ENCODE measurements around the gene SUN5.

The SUN5 gene

DNA sequence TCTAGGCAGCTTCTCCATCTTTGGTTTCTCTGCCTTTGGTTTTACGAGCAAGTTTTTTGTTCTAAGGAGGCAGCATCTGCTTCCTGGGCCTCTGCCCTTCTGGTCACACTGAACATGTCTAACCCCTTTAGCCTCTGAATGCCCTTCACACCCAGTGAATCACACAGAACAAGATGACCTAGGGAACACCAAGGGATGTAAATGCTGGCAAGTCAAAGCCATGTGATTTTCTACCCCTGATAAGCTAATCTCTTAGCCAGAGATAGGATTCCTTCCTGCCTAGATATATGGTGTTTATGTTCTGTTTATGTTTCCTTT, 20.0 kb upstream of the SUN5 start:
- in situ Hi-C loops (cut with HindIII; ENCODE audit: low sequenced_read_pairs) = no loop called here
- no peak for DNase-seq (ENCODE audit: low read depth)
- TF ChIP-seq CTCF (IDR thresholded peaks at IDR 0.05; ENCODE audit: low read depth, low read length, missing control alignments) = no peak

GRCh38 chr20:33023439-33024242, 19.4 kb upstream of the SUN5 start:
- no peak for DNase-seq (ENCODE audit: low read depth)
- in situ Hi-C loops (cut with HindIII; ENCODE audit: low sequenced_read_pairs) = no loop called here
- H3K4me3 ChIP-seq (ENCODE audit: low read depth, low read length) = no peak overlapping the region
- TF ChIP-seq CTCF (IDR thresholded peaks at IDR 0.05; ENCODE audit: low read depth, low read length, missing control alignments) = no peak

More for the DNA sequence above, 20.0 kb upstream of the SUN5 start:
- H3K4me3 ChIP-seq (ENCODE audit: low read depth, low read length) = no peak overlapping the region

GRCh38 chr20:33022694-33023438, 18.6 kb upstream of the SUN5 start:
- no peak overlapping the region for H3K4me3 ChIP-seq (ENCODE audit: low read depth, low read length)
- in situ Hi-C loops (cut with HindIII; ENCODE audit: low sequenced_read_pairs) = no loop called here
- no peak for DNase-seq (ENCODE audit: low read depth)
- no peak for TF ChIP-seq CTCF (IDR thresholded peaks at IDR 0.05; ENCODE audit: low read depth, low read length, missing control alignments)

DNA sequence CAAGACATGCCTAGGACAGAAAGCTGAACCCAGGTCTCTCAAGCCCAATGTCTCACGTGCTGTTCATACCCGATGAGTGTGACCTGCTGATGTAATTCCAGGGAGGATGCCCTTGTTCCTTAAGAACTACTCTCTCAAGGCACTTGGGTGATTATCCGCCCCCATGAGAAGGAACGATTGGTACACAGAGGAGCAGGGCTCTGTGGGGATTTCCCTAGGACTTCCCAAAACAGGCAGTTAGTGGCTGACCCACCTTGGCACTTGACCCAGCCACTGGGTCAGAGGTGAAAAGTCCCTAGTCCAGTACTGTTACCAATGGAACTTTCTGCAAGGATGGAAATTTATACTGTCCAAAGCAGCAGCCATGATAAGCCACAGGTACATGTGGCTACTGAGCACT, 18.1 kb upstream of the SUN5 start:
- TF ChIP-seq CTCF (IDR thresholded peaks at IDR 0.05; ENCODE audit: low read depth, low read length, missing control alignments) = no peak
- H3K4me3 ChIP-seq (ENCODE audit: low read depth, low read length) = no peak overlapping the region
- in situ Hi-C loops (cut with HindIII; ENCODE audit: low sequenced_read_pairs) = no loop called here
- no peak for DNase-seq (ENCODE audit: low read depth)

DNA sequence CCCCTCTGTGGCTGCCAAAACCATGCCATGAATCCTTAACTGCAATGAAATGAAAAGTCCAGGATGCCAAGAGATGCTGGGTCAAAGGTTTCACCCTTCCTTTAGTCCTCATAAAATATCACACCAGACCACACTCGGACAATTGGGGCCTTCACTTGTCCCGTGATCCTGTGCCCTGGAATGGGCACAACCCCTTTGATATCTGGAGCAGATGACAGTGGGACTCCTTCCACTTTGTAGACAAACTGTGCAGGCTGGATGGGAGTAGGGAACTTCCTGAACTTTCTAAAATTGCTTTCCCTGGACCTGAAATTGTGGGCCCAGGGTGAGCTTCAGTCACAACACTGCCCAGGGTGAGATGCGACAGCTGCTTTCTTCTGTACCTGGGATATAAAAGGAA, 17.6 kb upstream of the SUN5 start:
- no peak for TF ChIP-seq CTCF (IDR thresholded peaks at IDR 0.05; ENCODE audit: low read depth, low read length, missing control alignments)
- H3K4me3 ChIP-seq (ENCODE audit: low read depth, low read length) = no peak overlapping the region
- in situ Hi-C loops (cut with HindIII; ENCODE audit: low sequenced_read_pairs) = no loop called here
- DNase-seq (ENCODE audit: low read depth) = no peak

DNA sequence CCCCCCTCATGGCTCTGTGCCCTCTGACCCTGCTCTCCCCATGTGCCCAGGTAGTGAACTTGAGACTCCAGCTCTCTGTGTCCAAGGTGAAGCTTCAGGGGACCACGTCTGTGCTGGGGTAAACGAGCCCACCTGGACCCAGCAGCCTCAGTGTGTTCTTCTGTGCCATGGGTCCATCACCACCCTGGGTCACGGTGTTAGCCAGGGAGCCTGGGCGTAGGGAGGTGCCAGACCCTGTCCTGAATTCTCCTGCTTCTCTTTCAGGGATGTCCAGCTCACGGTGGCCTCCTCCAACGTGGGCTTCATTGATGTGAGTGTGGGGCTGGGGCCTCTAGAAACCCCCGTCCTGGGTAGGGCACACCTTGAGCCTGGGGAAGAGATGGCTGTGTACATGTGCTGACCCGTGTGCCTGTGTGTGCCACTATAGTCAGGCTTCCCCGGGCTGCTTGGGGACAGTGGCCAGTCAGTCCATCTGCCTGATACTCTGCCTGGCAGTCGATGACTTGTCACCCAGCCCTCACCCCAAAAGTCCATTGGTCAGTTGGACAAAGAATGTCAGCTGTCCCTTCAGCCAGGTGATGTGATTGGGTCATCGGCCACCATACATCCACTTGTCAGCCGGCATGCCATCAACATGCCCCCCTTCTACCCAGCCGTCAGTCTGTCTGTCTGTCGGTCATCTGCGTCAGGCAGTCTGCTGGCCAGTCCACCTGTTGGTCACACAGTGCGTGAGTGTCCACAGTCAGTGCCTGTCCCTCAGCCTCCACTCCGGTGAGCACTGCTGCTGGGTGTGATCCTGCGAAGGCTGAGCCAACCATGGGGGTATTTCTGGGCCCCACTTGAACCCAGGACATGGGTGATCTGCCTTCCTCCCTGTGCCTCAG, 16.3 kb upstream of the SUN5 start:
- no peak for DNase-seq (ENCODE audit: low read depth)
- H3K4me3 ChIP-seq (ENCODE audit: low read depth, low read length) = no peak overlapping the region
- no peak for TF ChIP-seq CTCF (IDR thresholded peaks at IDR 0.05; ENCODE audit: low read depth, low read length, missing control alignments)
- in situ Hi-C loops (cut with HindIII; ENCODE audit: low sequenced_read_pairs) = no loop called here
